Keratinocyte (primary cell): ENCODE data around the gene SUN1.

Source experiments
- CTCF ChIP-seq, 3 experiments: IDR thresholded peaks in 1 of 3; conservative IDR thresholded peaks in 1 of 3; optimal IDR thresholded peaks in 1 of 3; 2 replicates in 2 of 3; 3 replicates in 1 of 3; pipeline versions ENCODE3 to v1.5.1; 2011; ENCODE audit warnings: low read length in 3 of 3, mild to moderate bottlenecking in 3 of 3, moderate library complexity in 2 of 3, control low read depth in 1 of 3, inconsistent platforms in 1 of 3; ENCODE audit not compliant: insufficient read depth in 2 of 3; ENCODE audit errors: extremely low read depth in 1 of 3
- EZH2 ChIP-seq: IDR thresholded peaks from one replicate; pipeline ENCODE4 v1.6.1; 2012; ENCODE audit warnings: inconsistent platforms, mild to moderate bottlenecking, low read length, moderate library complexity

GRCh38 chr7:863106-863505 lies 30.8 kb downstream of the SUN1 start:
- TF ChIP-seq CTCF (optimal IDR thresholded peaks at IDR 0.05 in 1 of 3, IDR thresholded peaks at IDR 0.05 in 1 of 3, conservative IDR thresholded peaks at IDR 0.05 in 1 of 3; ENCODE audit: extremely low read depth in 1 of 3, insufficient read depth in 2 of 3, low read length in 3 of 3) (no peak), EZH2 (no peak)
